Measurements from ENCODE around the gene HDAC4.
A peak's percentile ranks its signal among the peaks of the same experiment; 100 is the strongest.

The HDAC4 gene

GRCh38 chr2:239159476-239159911 is 241.3 kb downstream of the HDAC4 start:
- DNase-seq: no peak

DNA sequence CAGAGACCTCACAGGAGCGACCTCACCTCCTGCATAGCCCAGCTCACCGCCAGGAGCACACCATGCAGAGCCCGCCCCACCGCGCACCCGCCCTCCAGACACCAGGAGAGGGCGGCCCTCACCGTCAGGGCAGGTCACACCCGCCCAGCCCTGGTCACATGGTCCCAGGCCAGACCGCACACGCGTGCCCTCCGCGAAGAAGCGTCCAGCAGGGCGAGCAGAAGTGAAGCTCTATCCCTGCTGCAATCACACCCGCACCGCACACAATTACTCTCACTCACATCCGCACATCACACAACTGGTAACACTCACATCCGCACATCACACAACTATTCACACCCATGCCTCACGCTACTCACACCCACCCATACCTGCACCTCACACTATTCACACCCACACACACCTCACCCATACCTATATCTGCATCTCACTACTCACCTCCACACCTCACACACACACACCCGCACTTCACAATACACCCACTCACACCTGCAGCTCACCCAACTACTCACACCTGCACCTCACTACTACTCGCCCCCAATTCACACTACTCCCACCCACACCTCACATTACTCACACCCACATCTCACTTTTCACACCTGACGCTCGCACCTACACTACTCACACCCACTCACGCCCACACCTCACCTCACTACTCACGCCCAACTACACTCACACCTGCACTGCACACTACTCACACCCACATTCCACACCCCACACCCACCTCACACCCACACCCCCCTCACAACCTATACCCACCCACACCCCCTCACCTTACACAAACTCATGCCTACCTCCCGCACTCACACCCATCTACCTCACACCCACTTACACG is 242.0 kb downstream of the HDAC4 start:
- DNase-seq: no peak

GRCh38 chr2:239157771-239158170 is 243.0 kb downstream of the HDAC4 start:
- no peak for DNase-seq

- no peak for DNase-seq
Observed at GRCh38 chr2:239157269-239157668, 243.6 kb downstream of the HDAC4 start.

GRCh38 chr2:239156516-239157265 is 244.1 kb downstream of the HDAC4 start:
- no peak for DNase-seq

- no peak for DNase-seq
Observed at GRCh38 chr2:239155806-239156480, 244.9 kb downstream of the HDAC4 start.

DNA sequence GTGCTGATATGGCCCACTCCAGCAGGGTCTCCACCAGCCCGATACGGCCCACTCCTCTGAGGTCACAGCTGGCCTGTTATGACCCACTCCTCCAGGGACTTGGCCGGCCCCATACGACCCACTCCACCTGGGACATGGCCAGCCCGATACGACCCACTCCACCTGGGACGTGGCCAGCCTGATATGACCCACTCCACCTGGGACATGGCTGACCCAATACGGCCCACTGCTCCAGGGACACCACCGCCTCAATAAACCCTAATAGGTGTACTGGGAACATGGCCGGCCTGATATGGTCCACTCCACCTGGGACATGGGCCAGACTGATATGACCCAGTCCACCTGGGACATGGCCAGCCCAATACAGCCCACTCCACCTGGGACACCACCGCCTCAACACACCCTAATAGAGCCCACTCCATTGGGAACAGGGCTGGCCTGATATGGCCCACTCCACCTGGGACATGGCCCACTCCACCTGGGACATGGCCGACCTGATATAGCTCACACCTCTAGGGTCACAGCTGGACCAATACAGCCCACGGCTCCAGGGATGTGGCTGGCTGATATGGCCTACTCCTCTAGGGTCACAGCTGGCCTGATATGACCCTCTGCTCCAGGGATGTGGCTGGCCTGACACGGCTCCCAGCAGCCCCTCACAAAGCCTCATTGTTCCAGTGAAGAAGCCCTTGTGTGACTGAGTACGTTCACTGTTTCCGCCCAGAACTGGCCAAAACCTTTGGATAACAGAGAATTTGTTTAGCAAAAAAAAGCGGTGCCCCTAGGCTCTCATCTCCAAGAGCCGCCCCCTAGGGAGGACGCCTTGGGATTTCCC is 245.6 kb downstream of the HDAC4 start:
- DNase-seq: no peak

GRCh38 chr2:239153806-239154591 is 246.8 kb downstream of the HDAC4 start:
- DNase-seq: no peak

- DNase-seq: no peak
Observed at GRCh38 chr2:239152916-239153305, 247.9 kb downstream of the HDAC4 start.

GRCh38 chr2:239152239-239152915 is 248.4 kb downstream of the HDAC4 start:
- no peak for DNase-seq

DNA sequence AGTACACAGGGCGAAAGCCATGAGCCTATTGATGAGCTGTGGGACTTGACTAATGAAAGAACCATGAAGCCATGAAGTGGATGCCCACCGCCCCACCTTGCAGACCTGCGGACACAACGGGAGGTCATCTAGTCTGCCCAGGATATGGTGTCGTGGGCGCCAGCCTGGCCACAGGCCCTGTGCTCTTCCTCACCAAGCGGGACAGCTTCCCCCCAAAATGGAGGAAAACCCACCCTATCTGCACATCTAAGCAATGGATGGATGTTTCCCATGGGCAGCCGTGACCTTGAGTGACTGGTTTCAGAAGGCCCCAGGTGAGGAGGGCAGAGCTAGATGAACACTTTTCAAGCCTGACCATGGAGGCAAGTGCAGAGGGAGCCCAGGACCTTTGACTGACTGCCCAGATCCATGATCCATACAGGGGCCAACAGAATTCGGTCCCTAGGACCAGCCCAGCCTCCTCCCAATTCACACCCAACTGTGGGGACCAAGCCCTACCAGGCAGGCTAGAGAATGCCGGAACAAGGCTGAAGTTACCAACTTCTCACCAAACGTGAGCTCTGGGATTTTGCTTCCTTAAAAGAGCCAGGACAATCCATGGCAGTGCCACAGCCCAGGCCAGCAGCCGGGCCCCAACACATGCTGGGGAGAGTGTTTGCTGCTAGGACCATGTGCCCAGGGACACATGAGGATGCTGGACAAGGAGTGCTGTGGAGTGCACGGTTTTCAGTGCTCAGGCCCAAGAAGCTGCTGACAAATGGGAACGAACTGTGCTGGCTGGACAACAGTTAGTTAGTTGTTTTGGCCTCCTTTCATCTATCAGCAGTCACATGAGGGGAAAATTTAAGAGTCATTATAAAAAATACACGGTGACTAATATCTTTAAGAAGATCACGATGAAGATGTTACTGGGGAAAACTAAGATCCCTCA is 249.4 kb downstream of the HDAC4 start:
- DNase-seq: no peak

- peak; percentile 56 for DNase-seq
Observed at GRCh38 chr2:239150125-239151011, 250.5 kb downstream of the HDAC4 start.

- no peak for DNase-seq
Observed at GRCh38 chr2:239149501-239149900, 251.3 kb downstream of the HDAC4 start.

DNA sequence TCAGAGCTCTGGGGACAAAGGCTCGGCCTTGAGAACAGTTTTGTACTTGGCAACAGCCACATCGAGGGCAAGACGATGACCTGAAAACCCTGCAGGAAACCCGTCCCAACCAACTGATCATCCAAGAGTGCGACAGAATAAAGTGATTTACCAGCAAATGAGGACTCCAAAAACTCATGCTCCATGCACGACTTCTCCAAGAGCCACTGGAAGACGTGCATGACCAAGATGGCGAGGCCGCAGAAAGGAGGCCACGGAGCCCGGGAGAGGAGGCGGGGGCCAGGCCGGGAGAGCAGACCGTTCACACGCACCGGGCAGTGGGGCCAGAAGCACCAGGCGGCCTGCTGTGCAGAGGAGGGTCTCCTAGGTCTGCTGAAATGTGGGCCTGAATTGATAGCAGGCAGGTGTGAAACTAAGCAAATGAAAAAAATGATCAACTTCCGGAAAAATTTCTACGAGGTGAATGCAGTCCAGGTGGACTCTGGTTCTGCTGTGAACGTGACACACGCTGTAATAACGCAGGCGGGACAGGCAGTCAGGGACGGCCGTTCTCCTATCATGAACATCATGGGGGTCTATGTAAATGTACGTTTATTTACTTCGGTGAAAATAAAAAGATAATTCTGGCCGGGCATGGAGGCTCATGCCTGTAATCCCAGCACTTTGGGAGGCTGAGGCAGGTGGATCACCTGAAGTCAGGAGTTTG is 252.2 kb downstream of the HDAC4 start:
- no peak for DNase-seq

GRCh38 chr2:239147376-239147775 is 253.4 kb downstream of the HDAC4 start:
- DNase-seq: no peak

GRCh38 chr2:239146741-239147181 is 254.1 kb downstream of the HDAC4 start:
- no peak for DNase-seq

GRCh38 chr2:239146011-239146641 is 254.7 kb downstream of the HDAC4 start:
- no peak for DNase-seq

DNA sequence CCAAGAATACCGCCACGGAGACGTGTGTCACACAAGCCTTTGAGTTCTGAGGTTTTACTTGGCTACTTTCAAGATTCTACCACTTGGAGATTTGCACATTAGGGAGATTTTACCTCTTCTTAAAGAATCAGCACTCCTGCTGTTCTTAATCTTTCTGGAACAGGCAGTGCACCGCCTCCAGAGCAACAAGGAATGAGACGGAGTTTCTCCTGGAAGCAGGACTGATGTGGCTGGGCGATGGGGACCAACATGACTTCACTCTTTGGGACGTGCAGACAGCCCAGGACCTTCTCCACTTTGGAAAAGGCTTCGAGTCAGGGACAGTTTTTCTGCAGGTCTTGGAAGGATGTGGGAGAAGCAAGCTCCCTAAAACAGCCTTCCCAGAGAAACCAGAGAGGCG is 255.2 kb downstream of the HDAC4 start:
- no peak for DNase-seq
